Ishikawa (cell line): Measurements from ENCODE around the gene PUM1.

Source experiments
- CREB1 ChIP-seq: IDR thresholded peaks from 2 replicates; pipeline ENCODE4 v1.6.1; 2012; ENCODE audit warnings: low read depth
- EGR1 ChIP-seq: IDR thresholded peaks from 2 replicates; pipeline ENCODE4 v1.6.1; 2012
- EP300 ChIP-seq: IDR thresholded peaks from 2 replicates; pipeline ENCODE4 v1.6.1; 2012; ENCODE audit warnings: borderline replicate concordance
- FOXM1 ChIP-seq: IDR thresholded peaks from 2 replicates; pipeline ENCODE4 v1.6.1; 2012; ENCODE audit warnings: low read depth, borderline replicate concordance
- MAX ChIP-seq: IDR thresholded peaks from 2 replicates; pipeline ENCODE4 v1.6.1; 2012
- NFIC ChIP-seq: IDR thresholded peaks from 2 replicates; pipeline ENCODE4 v1.6.1; 2012
- RAD21 ChIP-seq: IDR thresholded peaks from 2 replicates; pipeline ENCODE4 v1.6.1; 2012; ENCODE audit warnings: low read depth
- TAF1 ChIP-seq: IDR thresholded peaks from 2 replicates; pipeline ENCODE4 v1.6.1; 2012; ENCODE audit warnings: low read depth, mild to moderate bottlenecking
- TCF12 ChIP-seq: IDR thresholded peaks from 2 replicates; pipeline ENCODE4 v1.6.1; 2012; ENCODE audit warnings: low read depth
- TEAD4 ChIP-seq: IDR thresholded peaks from 2 replicates; pipeline ENCODE4 v1.6.1; 2012
- YY1 ChIP-seq: IDR thresholded peaks from 2 replicates; pipeline ENCODE4 v1.6.1; 2012; ENCODE audit warnings: low read depth
- TF ChIP-seq, protein P1 (sequence below): IDR thresholded peaks from 2 replicates; pipeline ENCODE4 v1.6.1; 2012

GRCh38 chr1:31027693-31028526 lies 37.6 kb downstream of the PUM1 start:
- TF ChIP-seq YY1, result no peak
- TF ChIP-seq RAD21, result no peak
- TF ChIP-seq NFIC, result no peak
- TF ChIP-seq, protein P1, sequence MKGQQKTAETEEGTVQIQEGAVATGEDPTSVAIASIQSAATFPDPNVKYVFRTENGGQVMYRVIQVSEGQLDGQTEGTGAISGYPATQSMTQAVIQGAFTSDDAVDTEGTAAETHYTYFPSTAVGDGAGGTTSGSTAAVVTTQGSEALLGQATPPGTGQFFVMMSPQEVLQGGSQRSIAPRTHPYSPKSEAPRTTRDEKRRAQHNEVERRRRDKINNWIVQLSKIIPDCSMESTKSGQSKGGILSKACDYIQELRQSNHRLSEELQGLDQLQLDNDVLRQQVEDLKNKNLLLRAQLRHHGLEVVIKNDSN, result no peak
- TF ChIP-seq TCF12, result no peak
- no peak for TF ChIP-seq FOXM1
- TF ChIP-seq EP300, result no peak
- TF ChIP-seq TAF1, result no peak
- no peak for TF ChIP-seq MAX
- no peak for TF ChIP-seq CREB1
- TF ChIP-seq TEAD4, result no peak
- no peak for TF ChIP-seq EGR1
